ENCODE data around the gene MSANTD2. TPM values are rescaled to one million over a fixed set of nuclear protein-coding genes. Genes with fewer than 3 reads are reported as not detected.
"Not testable (repeated sequence)": the region's sequence is repeated elsewhere in the genome, so short reads cannot be mapped to it uniquely, and the experiment has no call there.

MSANTD2 gene
- polyA plus RNA-seq, 1 of the 3 experiments (the other 2 are of a cell fraction): 6.4 TPM

- peaks cover 26% of the 10 kb centered on the region for H3F3A ChIP-seq (replicated peaks; ENCODE audit: insufficient read depth)
- peaks cover 39 to 61% of the 10 kb centered on the region in 2 experiments for H3K36me3 ChIP-seq (replicated peaks in 1 of 2; ENCODE audit: control insufficient read depth in 1 of 2, insufficient read depth in 2 of 2, low read length in 1 of 2)
- H3K4me1 ChIP-seq (ENCODE audit: control insufficient read depth in 1 of 2, insufficient read depth in 2 of 2, low read depth in 1 of 2, low read length in 1 of 2); DNase-seq; H4K20me1 ChIP-seq (ENCODE audit: insufficient read depth); H3K9me2 ChIP-seq; H3K27me3 ChIP-seq (ENCODE audit: insufficient read depth); H3K9me3 ChIP-seq; H2AFZ ChIP-seq (ENCODE audit: low read depth); H3K9ac ChIP-seq; H3K4me3 ChIP-seq (ENCODE audit: low read depth in 2 of 2, low read length in 1 of 2); POLR2A ChIA-PET: not testable (repeated sequence)
- H3K27ac ChIP-seq (ENCODE audit: low read depth in 2 of 2, low read length in 1 of 2): peak overlapping the region in 1 of 2 experiments; percentile 52; a peak in 2 of 4 replicates
- H3K79me2 ChIP-seq (ENCODE audit: insufficient read depth): peaks cover 27% of the 10 kb centered on the region
- 98% methylated on average over 6 of the region's 6 CpGs for WGBS (ENCODE audit: low lambda C conversion rate)
- H3K4me2 ChIP-seq: 0 out of 2 replicates have a peak overlapping the region, but pooled peaks have one; percentile 16
- CTCF ChIA-PET: interaction anchor here (0.7 to 9.9 kb wide), 6 partner anchors 8 to 150 kb away, joined by 3 to 60 read pairs (median 4); partner anchors contain the start of gene ESAM
Measured at GRCh38 chr11:124770959-124771358, 29.2 kb downstream of the MSANTD2 start.

- 0 out of 2 replicates have a peak overlapping the region, but pooled peaks have one; percentile 16 for H3K4me2 ChIP-seq
- peak overlapping the region in 1 of 2 experiments; percentile 52; a peak in 2 of 4 replicates for H3K27ac ChIP-seq (ENCODE audit: low read depth in 2 of 2, low read length in 1 of 2)
- ChIA-PET POLR2A (no interaction called here), CTCF (interaction anchor here (0.7 to 8.0 kb wide), 11 partner anchors 15 to 372 kb away, joined by 3 to 53 read pairs (median 3); partner anchors contain the start of genes SIAE and SPA17)
- H3K9ac ChIP-seq: no peak overlapping the region
- no peaks in the 10 kb centered on the region for H3K27me3 ChIP-seq (ENCODE audit: insufficient read depth)
- 95% methylated on average over 8 of the region's 8 CpGs for WGBS (ENCODE audit: low lambda C conversion rate)
- peaks cover 26% of the 10 kb centered on the region for H3F3A ChIP-seq (replicated peaks; ENCODE audit: insufficient read depth)
- 0 out of 4 replicates have a peak, but pooled peaks cover 0 to 7% of the 10 kb centered on the region in 2 experiments for H3K4me1 ChIP-seq (ENCODE audit: control insufficient read depth in 1 of 2, insufficient read depth in 2 of 2, low read depth in 1 of 2, low read length in 1 of 2)
- peaks cover 22% of the 10 kb centered on the region; the same call in 1 of the 2 replicates for H3K79me2 ChIP-seq (ENCODE audit: insufficient read depth)
- H3K4me3 ChIP-seq (ENCODE audit: low read depth in 2 of 2, low read length in 1 of 2): no peak overlapping the region
- H4K20me1 ChIP-seq (ENCODE audit: insufficient read depth): no peaks in the 10 kb centered on the region
- no peak for TF ChIP-seq EZH2phosphoT487 (IDR thresholded peaks at IDR 0.05; ENCODE audit: borderline replicate concordance, low read depth)
- TF ChIP-seq FOSL2 (IDR thresholded peaks at IDR 0.05; ENCODE audit: borderline replicate concordance, low read depth): peak; percentile 29; the same call in 1 of the 2 replicates
- peak; percentile 34; the same call in 1 of the 2 replicates for TF ChIP-seq JUND (IDR thresholded peaks at IDR 0.05)
- DNase-seq: no peak
- H2AFZ ChIP-seq (ENCODE audit: low read depth): no peak overlapping the region
- no peaks in the 10 kb centered on the region for H3K9me2 ChIP-seq
- H3K36me3 ChIP-seq (replicated peaks in 1 of 2; ENCODE audit: control insufficient read depth in 1 of 2, insufficient read depth in 2 of 2, low read length in 1 of 2): peaks cover 43 to 59% of the 10 kb centered on the region in 2 experiments
- no peaks in the 10 kb centered on the region for H3K9me3 ChIP-seq
Measured at GRCh38 chr11:124769806-124770774, 30.1 kb downstream of the MSANTD2 start.

DNA sequence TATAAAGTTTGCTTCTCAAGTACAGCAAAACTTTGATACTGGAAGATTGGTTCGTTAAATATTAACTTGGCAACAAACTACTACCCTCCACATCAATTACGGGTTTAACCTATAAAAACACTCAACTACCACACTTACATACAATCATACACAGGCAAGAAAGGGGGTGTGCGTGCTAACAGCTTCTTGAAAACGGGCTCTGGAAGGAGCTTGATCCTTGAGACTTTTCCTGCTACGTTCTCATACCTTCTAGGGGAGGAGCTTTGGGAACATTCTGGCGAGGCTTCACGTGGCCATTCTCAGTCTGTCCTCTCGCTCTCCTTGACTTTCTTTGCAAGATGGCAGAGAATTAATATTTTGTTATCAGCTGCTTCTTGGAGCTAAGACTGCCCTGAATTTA, 31.3 kb downstream of the MSANTD2 start:
- H3K27me3 ChIP-seq (ENCODE audit: insufficient read depth): no peaks in the 10 kb centered on the region
- TF ChIP-seq, protein P1, sequence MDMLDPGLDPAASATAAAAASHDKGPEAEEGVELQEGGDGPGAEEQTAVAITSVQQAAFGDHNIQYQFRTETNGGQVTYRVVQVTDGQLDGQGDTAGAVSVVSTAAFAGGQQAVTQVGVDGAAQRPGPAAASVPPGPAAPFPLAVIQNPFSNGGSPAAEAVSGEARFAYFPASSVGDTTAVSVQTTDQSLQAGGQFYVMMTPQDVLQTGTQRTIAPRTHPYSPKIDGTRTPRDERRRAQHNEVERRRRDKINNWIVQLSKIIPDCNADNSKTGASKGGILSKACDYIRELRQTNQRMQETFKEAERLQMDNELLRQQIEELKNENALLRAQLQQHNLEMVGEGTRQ (IDR thresholded peaks at IDR 0.05; ENCODE audit: borderline replicate concordance, low read depth, low read length): no peak
- TF ChIP-seq TCF12 (IDR thresholded peaks at IDR 0.05): no peak
- TF ChIP-seq RXRA (IDR thresholded peaks at IDR 0.05; ENCODE audit: borderline replicate concordance, low read depth): no peak
- no peak for TF ChIP-seq JUND (IDR thresholded peaks at IDR 0.05)
- TF ChIP-seq EZH2phosphoT487 (IDR thresholded peaks at IDR 0.05; ENCODE audit: borderline replicate concordance, low read depth): no peak
- TF ChIP-seq FOXJ3 (CRISPR knock-in tag; IDR thresholded peaks at IDR 0.05): no peak
- no peak overlapping the region for H3K4me2 ChIP-seq
- peaks cover 43 to 65% of the 10 kb centered on the region in 2 experiments for H3K36me3 ChIP-seq (replicated peaks in 1 of 2; ENCODE audit: control insufficient read depth in 1 of 2, insufficient read depth in 2 of 2, low read length in 1 of 2)
- H3K9me3 ChIP-seq: no peaks in the 10 kb centered on the region
- POLR2A ChIA-PET: no interaction called here
- H4K20me1 ChIP-seq (ENCODE audit: insufficient read depth): no peaks in the 10 kb centered on the region
- H3K4me1 ChIP-seq (ENCODE audit: control insufficient read depth in 1 of 2, insufficient read depth in 2 of 2, low read depth in 1 of 2, low read length in 1 of 2): 0 out of 4 replicates have a peak, but pooled peaks cover 0 to 7% of the 10 kb centered on the region in 2 experiments
- no peaks in the 10 kb centered on the region for H3K9me2 ChIP-seq
- no peak for DNase-seq
- H3K9ac ChIP-seq: no peak overlapping the region
- H3K4me3 ChIP-seq (ENCODE audit: low read depth in 2 of 2, low read length in 1 of 2): no peak overlapping the region
- no peak overlapping the region for H2AFZ ChIP-seq (ENCODE audit: low read depth)
- H3F3A ChIP-seq (replicated peaks; ENCODE audit: insufficient read depth): peaks cover 26% of the 10 kb centered on the region
- H3K27ac ChIP-seq (ENCODE audit: low read depth in 2 of 2, low read length in 1 of 2): no peak overlapping the region
- H3K79me2 ChIP-seq (ENCODE audit: insufficient read depth): peaks cover 16% of the 10 kb centered on the region; the same call in 1 of the 2 replicates
- WGBS (ENCODE audit: low lambda C conversion rate): 94% methylated on average over 8 of the region's 8 CpGs
- CTCF ChIA-PET: interaction anchor here (1.0 to 8.0 kb wide), 10 partner anchors 16 to 373 kb away, joined by 3 to 53 read pairs (median 5); partner anchors contain the start of genes SIAE and SPA17

Measured in SK-N-SH (cell line).